NK-92 treated with Interleukin-12 subunit alpha and Interleukin-12 subunit beta, amount 100 ng/mL, for 24 hours (cell line): ENCODE measurements around the gene YIF1B.
"Not testable (repeated sequence)": the region's sequence is repeated elsewhere in the genome, so short reads cannot be mapped to it uniquely, and the experiment has no call there.

Experiments used
- DNase-seq: peaks from one replicate; lab custom pipeline; 2025; lab: John Stamatoyannopoulos, UW

YIF1B gene

GRCh38 chr19:38276942-38277517 is 38.7 kb downstream of the YIF1B start:
- DNase-seq, result no peak

GRCh38 chr19:38274739-38275138 is 41.0 kb downstream of the YIF1B start:
- DNase-seq, result no peak

- no peak for DNase-seq
Observed at GRCh38 chr19:38273499-38273898, 42.2 kb downstream of the YIF1B start.

- no peak for DNase-seq
Observed at GRCh38 chr19:38270587-38271167, 45.1 kb downstream of the YIF1B start.

GRCh38 chr19:38268539-38268938 is 47.2 kb downstream of the YIF1B start:
- no peak for DNase-seq

- no peak for DNase-seq
Observed at GRCh38 chr19:38267761-38268483, 47.8 kb downstream of the YIF1B start.

GRCh38 chr19:38266981-38267597 is 48.7 kb downstream of the YIF1B start:
- no peak for DNase-seq

- no peak for DNase-seq
Observed at GRCh38 chr19:38265921-38266429, 49.8 kb downstream of the YIF1B start.

- DNase-seq, result no peak
Observed at GRCh38 chr19:38265213-38265861, 50.4 kb downstream of the YIF1B start.

GRCh38 chr19:38264486-38265212 is 51.1 kb downstream of the YIF1B start, which contains the start of gene SPINT2:
TSS of gene SPINT2 (plus strand) at chr19:38264573. CDS start at chr19:38264893, 320 bp downstream.
- no peak for DNase-seq

GRCh38 chr19:38263689-38264485 is 51.9 kb downstream of the YIF1B start:
- no peak for DNase-seq

GRCh38 chr19:38262585-38263268 is 53.0 kb downstream of the YIF1B start:
- DNase-seq, result no peak

GRCh38 chr19:38261942-38262341 is 53.8 kb downstream of the YIF1B start:
- not testable (repeated sequence) for DNase-seq

GRCh38 chr19:38255383-38256014 is 60.2 kb downstream of the YIF1B start:
- no peak for DNase-seq

- no peak for DNase-seq
Observed at GRCh38 chr19:38253788-38254187, 62.0 kb downstream of the YIF1B start.
